ENCODE results near the gene HAVCR2. TPM values are rescaled to one million over a fixed set of nuclear protein-coding genes. Genes with fewer than 3 reads are reported as not detected.

Gene HAVCR2
- total and polyA plus RNA-seq, 4 donors = 2.3 to 21.6 (median 10.0) TPM

GRCh38 chr5:157076558-157076957 is 32.3 kb downstream of the HAVCR2 start:
- DNase-seq (no peak), ATAC-seq (ENCODE audit: low FRiP score) (peak; percentile 59)
- H3K4me1 ChIP-seq (ENCODE audit: control insufficient read depth in 1 of 2, insufficient read depth in 2 of 2, low read length in 2 of 2) = peaks cover 0 to 3% of the 10 kb centered on the region in 2 donors
- H3K27me3 ChIP-seq (ENCODE audit: control insufficient read depth in 1 of 2, insufficient read depth in 2 of 2, low read length in 1 of 2) = no peaks in the 10 kb centered on the region
- H3K4me3 ChIP-seq (ENCODE audit: low read length in 2 of 2) = no peak overlapping the region
- H3K9me3 ChIP-seq (ENCODE audit: control insufficient read depth, low read length) = no peaks in the 10 kb centered on the region
- H3K36me3 ChIP-seq (ENCODE audit: control insufficient read depth in 1 of 2, insufficient read depth in 2 of 2, low read length in 1 of 2) = no peaks in the 10 kb centered on the region
- 23 to 24% methylated on average over 4 of the region's 4 CpGs for WGBS, 2 donors
- intact Hi-C loops (cut with DNase I) = no loop called here
- H3K27ac ChIP-seq (ENCODE audit: low read depth in 1 of 2, low read length in 2 of 2) = no peak overlapping the region

- no peak for ATAC-seq (ENCODE audit: low FRiP score)
- intact Hi-C loops (cut with DNase I) = no loop called here
- H3K4me1 ChIP-seq (ENCODE audit: control insufficient read depth in 1 of 2, insufficient read depth in 2 of 2, low read length in 2 of 2) = peaks cover 0 to 3% of the 10 kb centered on the region in 2 donors
- WGBS, 2 donors = 67 to 71% methylated on average over 3 of the region's 3 CpGs
- H3K9me3 ChIP-seq (ENCODE audit: control insufficient read depth, low read length) = no peaks in the 10 kb centered on the region
- DNase-seq = no peak
- no peaks in the 10 kb centered on the region for H3K36me3 ChIP-seq (ENCODE audit: control insufficient read depth in 1 of 2, insufficient read depth in 2 of 2, low read length in 1 of 2)
- H3K4me3 ChIP-seq (ENCODE audit: low read length in 2 of 2) = no peak overlapping the region
- H3K27ac ChIP-seq (ENCODE audit: low read depth in 1 of 2, low read length in 2 of 2) = no peak overlapping the region
- H3K27me3 ChIP-seq (ENCODE audit: control insufficient read depth in 1 of 2, insufficient read depth in 2 of 2, low read length in 1 of 2) = no peaks in the 10 kb centered on the region
Measured at GRCh38 chr5:157072508-157072907, 36.3 kb downstream of the HAVCR2 start.

- ATAC-seq (ENCODE audit: low FRiP score) = no peak
- H3K36me3 ChIP-seq (ENCODE audit: control insufficient read depth in 1 of 2, insufficient read depth in 2 of 2, low read length in 1 of 2) = no peaks in the 10 kb centered on the region
- intact Hi-C loops (cut with DNase I) = no loop called here
- DNase-seq = no peak
- no peaks in the 10 kb centered on the region for H3K4me1 ChIP-seq (ENCODE audit: control insufficient read depth in 1 of 2, insufficient read depth in 2 of 2, low read length in 2 of 2)
- no peaks in the 10 kb centered on the region for H3K27me3 ChIP-seq (ENCODE audit: control insufficient read depth in 1 of 2, insufficient read depth in 2 of 2, low read length in 1 of 2)
- no peaks in the 10 kb centered on the region for H3K9me3 ChIP-seq (ENCODE audit: control insufficient read depth, low read length)
- H3K4me3 ChIP-seq (ENCODE audit: low read length in 2 of 2) = no peak overlapping the region
- 60 to 74% methylated on average over 3 of the region's 3 CpGs for WGBS, 2 donors
- no peak overlapping the region for H3K27ac ChIP-seq (ENCODE audit: low read depth in 1 of 2, low read length in 2 of 2)
Measured at GRCh38 chr5:157069949-157070348, 38.9 kb downstream of the HAVCR2 start.

GRCh38 chr5:157068785-157069184 is 40.1 kb downstream of the HAVCR2 start:
- intact Hi-C loops (cut with DNase I) = no loop called here
- Histone ChIP-seq H3K9me3 (ENCODE audit: control insufficient read depth, low read length) (no peaks in the 10 kb centered on the region), H3K4me3 (ENCODE audit: low read length in 2 of 2) (no peak overlapping the region), H3K27me3 (ENCODE audit: control insufficient read depth in 1 of 2, insufficient read depth in 2 of 2, low read length in 1 of 2) (no peaks in the 10 kb centered on the region), H3K4me1 (ENCODE audit: control insufficient read depth in 1 of 2, insufficient read depth in 2 of 2, low read length in 2 of 2) (no peaks in the 10 kb centered on the region), H3K36me3 (ENCODE audit: control insufficient read depth in 1 of 2, insufficient read depth in 2 of 2, low read length in 1 of 2) (no peaks in the 10 kb centered on the region), H3K27ac (ENCODE audit: low read depth in 1 of 2, low read length in 2 of 2) (no peak overlapping the region)
- ATAC-seq (ENCODE audit: low FRiP score) (no peak), DNase-seq (no peak)
- WGBS, 2 donors = 88 to 91% methylated on average over 5 of the region's 5 CpGs

- no peaks in the 10 kb centered on the region for H3K9me3 ChIP-seq (ENCODE audit: control insufficient read depth, low read length)
- H3K4me3 ChIP-seq (ENCODE audit: low read length in 2 of 2) = no peak overlapping the region
- no peak for ATAC-seq (ENCODE audit: low FRiP score)
- H3K36me3 ChIP-seq (ENCODE audit: control insufficient read depth in 1 of 2, insufficient read depth in 2 of 2, low read length in 1 of 2) = no peaks in the 10 kb centered on the region
- H3K4me1 ChIP-seq (ENCODE audit: control insufficient read depth in 1 of 2, insufficient read depth in 2 of 2, low read length in 2 of 2) = no peaks in the 10 kb centered on the region
- H3K27ac ChIP-seq (ENCODE audit: low read depth in 1 of 2, low read length in 2 of 2) = no peak overlapping the region
- DNase-seq = no peak
- H3K27me3 ChIP-seq (ENCODE audit: control insufficient read depth in 1 of 2, insufficient read depth in 2 of 2, low read length in 1 of 2) = no peaks in the 10 kb centered on the region
- WGBS, 2 donors = 95 to 96% methylated on average over 5 of the region's 5 CpGs
- intact Hi-C loops (cut with DNase I) = no loop called here
Measured at GRCh38 chr5:157068339-157068738, 40.5 kb downstream of the HAVCR2 start.

GRCh38 chr5:157067005-157067404 is 41.8 kb downstream of the HAVCR2 start:
- WGBS, 2 donors = 46 to 71% methylated on average over 2 of the region's 2 CpGs
- no peak for DNase-seq
- Histone ChIP-seq H3K4me3 (ENCODE audit: low read length in 2 of 2) (no peak overlapping the region), H3K9me3 (ENCODE audit: control insufficient read depth, low read length) (no peaks in the 10 kb centered on the region), H3K4me1 (ENCODE audit: control insufficient read depth in 1 of 2, insufficient read depth in 2 of 2, low read length in 2 of 2) (no peaks in the 10 kb centered on the region), H3K36me3 (ENCODE audit: control insufficient read depth in 1 of 2, insufficient read depth in 2 of 2, low read length in 1 of 2) (no peaks in the 10 kb centered on the region), H3K27ac (ENCODE audit: low read depth in 1 of 2, low read length in 2 of 2) (no peak overlapping the region), H3K27me3 (ENCODE audit: control insufficient read depth in 1 of 2, insufficient read depth in 2 of 2, low read length in 1 of 2) (no peaks in the 10 kb centered on the region)
- intact Hi-C loops (cut with DNase I) = no loop called here
- no peak for ATAC-seq (ENCODE audit: low FRiP score)

GRCh38 chr5:157066080-157066479 is 42.8 kb downstream of the HAVCR2 start:
- Histone ChIP-seq H3K4me3 (ENCODE audit: low read length in 2 of 2) (no peak overlapping the region), H3K36me3 (ENCODE audit: control insufficient read depth in 1 of 2, insufficient read depth in 2 of 2, low read length in 1 of 2) (no peaks in the 10 kb centered on the region), H3K4me1 (ENCODE audit: control insufficient read depth in 1 of 2, insufficient read depth in 2 of 2, low read length in 2 of 2) (no peaks in the 10 kb centered on the region), H3K27ac (ENCODE audit: low read depth in 1 of 2, low read length in 2 of 2) (no peak overlapping the region), H3K9me3 (ENCODE audit: control insufficient read depth, low read length) (no peaks in the 10 kb centered on the region), H3K27me3 (ENCODE audit: control insufficient read depth in 1 of 2, insufficient read depth in 2 of 2, low read length in 1 of 2) (no peaks in the 10 kb centered on the region)
- DNase-seq (no peak), ATAC-seq (ENCODE audit: low FRiP score) (no peak)
- intact Hi-C loops (cut with DNase I) = no loop called here
- 82 to 83% methylated on average over 2 of the region's 2 CpGs for WGBS, 2 donors

- H3K4me1 ChIP-seq (ENCODE audit: control insufficient read depth in 1 of 2, insufficient read depth in 2 of 2, low read length in 2 of 2) = no peaks in the 10 kb centered on the region
- intact Hi-C loops (cut with DNase I) = no loop called here
- DNase-seq (no peak), ATAC-seq (ENCODE audit: low FRiP score) (no peak)
- WGBS, 2 donors = 81 to 85% methylated on average over 4 of the region's 4 CpGs
- no peak overlapping the region for H3K27ac ChIP-seq (ENCODE audit: low read depth in 1 of 2, low read length in 2 of 2)
- H3K9me3 ChIP-seq (ENCODE audit: control insufficient read depth, low read length) = no peaks in the 10 kb centered on the region
- no peak overlapping the region for H3K4me3 ChIP-seq (ENCODE audit: low read length in 2 of 2)
- H3K27me3 ChIP-seq (ENCODE audit: control insufficient read depth in 1 of 2, insufficient read depth in 2 of 2, low read length in 1 of 2) = no peaks in the 10 kb centered on the region
- H3K36me3 ChIP-seq (ENCODE audit: control insufficient read depth in 1 of 2, insufficient read depth in 2 of 2, low read length in 1 of 2) = no peaks in the 10 kb centered on the region
Measured at GRCh38 chr5:157063776-157064430, 44.9 kb downstream of the HAVCR2 start.

- Histone ChIP-seq H3K4me1 (ENCODE audit: control insufficient read depth in 1 of 2, insufficient read depth in 2 of 2, low read length in 2 of 2) (no peaks in the 10 kb centered on the region), H3K27me3 (ENCODE audit: control insufficient read depth in 1 of 2, insufficient read depth in 2 of 2, low read length in 1 of 2) (no peaks in the 10 kb centered on the region), H3K4me3 (ENCODE audit: low read length in 2 of 2) (no peak overlapping the region), H3K9me3 (ENCODE audit: control insufficient read depth, low read length) (no peaks in the 10 kb centered on the region), H3K27ac (ENCODE audit: low read depth in 1 of 2, low read length in 2 of 2) (no peak overlapping the region), H3K36me3 (ENCODE audit: control insufficient read depth in 1 of 2, insufficient read depth in 2 of 2, low read length in 1 of 2) (no peaks in the 10 kb centered on the region)
- ATAC-seq (ENCODE audit: low FRiP score) = no peak
- 91 to 96% methylated on average over 3 of the region's 3 CpGs for WGBS, 2 donors
- intact Hi-C loops (cut with DNase I) = no loop called here
- DNase-seq = no peak
Measured at GRCh38 chr5:157059891-157060290, 49.0 kb downstream of the HAVCR2 start.

Measured in aorta (tissue), 5 donors.